HPDE6-E6E7 (cell line): ENCODE results near the gene PON2.
"Not testable (repeated sequence)": the region's sequence is repeated elsewhere in the genome, so short reads cannot be mapped to it uniquely, and the experiment has no call there.

Experiments used
- DNase-seq: peaks from one replicate; pipeline ENCODE4 v3.0.0; 2011; ENCODE audit warnings: missing footprints; ENCODE audit errors: extremely low spot score

The PON2 gene

GRCh38 chr7:95405208-95405607 is 29.6 kb downstream of the PON2 start:
- DNase-seq, result no peak

GRCh38 chr7:95404316-95404865 is 30.4 kb downstream of the PON2 start:
- no peak for DNase-seq

GRCh38 chr7:95398155-95398940 is 36.5 kb downstream of the PON2 start:
- no peak for DNase-seq

GRCh38 chr7:95397381-95397780 is 37.4 kb downstream of the PON2 start:
- DNase-seq, result no peak

- DNase-seq, result peak; percentile 28
Observed at GRCh38 chr7:95396136-95397032, 38.4 kb downstream of the PON2 start, which contains the start of gene PON3. PON3 (minus strand) TSS chr7:95396375; CDS start chr7:95396350, 25 bp downstream.

GRCh38 chr7:95395755-95396135 is 39.1 kb downstream of the PON2 start:
- no peak for DNase-seq

- no peak for DNase-seq
Observed at GRCh38 chr7:95394370-95394769, 40.5 kb downstream of the PON2 start.

GRCh38 chr7:95391761-95392160 is 43.1 kb downstream of the PON2 start:
- DNase-seq, result no peak

GRCh38 chr7:95389516-95389915 is 45.3 kb downstream of the PON2 start:
- DNase-seq, result no peak

GRCh38 chr7:95379457-95379856 is 55.4 kb downstream of the PON2 start:
- not testable (repeated sequence) for DNase-seq

GRCh38 chr7:95376632-95377400 is 58.0 kb downstream of the PON2 start:
- no peak for DNase-seq

- DNase-seq, result no peak
Observed at GRCh38 chr7:95375591-95376257, 59.1 kb downstream of the PON2 start.

GRCh38 chr7:95373323-95373722 is 61.5 kb downstream of the PON2 start:
- no peak for DNase-seq

GRCh38 chr7:95368235-95368634 is 66.6 kb downstream of the PON2 start:
- no peak for DNase-seq

GRCh38 chr7:95367606-95368005 is 67.2 kb downstream of the PON2 start:
- DNase-seq, result peak; percentile 11

GRCh38 chr7:95365151-95365550 is 69.7 kb downstream of the PON2 start:
- DNase-seq, result no peak

- DNase-seq, result no peak
Observed at GRCh38 chr7:95357623-95358022, 77.2 kb downstream of the PON2 start.
